HG02870 (cell line): ENCODE results near the gene SORCS2.
"Not testable (repeated sequence)": the region's sequence is repeated elsewhere in the genome, so short reads cannot be mapped to it uniquely, and the experiment has no call there.

Experiments used
- ATAC-seq: cut with Tn5 transposase; IDR thresholded peaks from one replicate; pipeline ENCODE4 v1.9.1; 2021; ENCODE audit warnings: mild to moderate bottlenecking, moderate library complexity; ENCODE audit not compliant: unreplicated experiment

The SORCS2 gene

DNA sequence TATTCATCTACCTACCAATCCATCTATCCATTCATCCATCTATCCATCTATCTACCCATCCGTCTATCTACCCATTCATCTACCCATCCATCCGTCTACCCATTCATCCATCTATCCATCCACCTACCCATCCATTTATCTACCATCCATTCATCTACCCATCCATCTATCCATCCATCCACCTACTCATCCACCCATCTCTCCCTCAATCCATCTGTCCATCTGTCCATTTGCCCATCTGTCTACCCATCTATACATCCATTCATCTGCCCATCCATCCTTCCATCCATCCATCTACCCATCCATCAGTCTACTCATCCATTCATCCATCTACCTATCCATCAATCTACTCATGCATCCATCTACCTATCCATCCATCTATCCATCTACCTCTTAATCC lies 369.2 kb downstream of the SORCS2 start:
- no peak for ATAC-seq

DNA sequence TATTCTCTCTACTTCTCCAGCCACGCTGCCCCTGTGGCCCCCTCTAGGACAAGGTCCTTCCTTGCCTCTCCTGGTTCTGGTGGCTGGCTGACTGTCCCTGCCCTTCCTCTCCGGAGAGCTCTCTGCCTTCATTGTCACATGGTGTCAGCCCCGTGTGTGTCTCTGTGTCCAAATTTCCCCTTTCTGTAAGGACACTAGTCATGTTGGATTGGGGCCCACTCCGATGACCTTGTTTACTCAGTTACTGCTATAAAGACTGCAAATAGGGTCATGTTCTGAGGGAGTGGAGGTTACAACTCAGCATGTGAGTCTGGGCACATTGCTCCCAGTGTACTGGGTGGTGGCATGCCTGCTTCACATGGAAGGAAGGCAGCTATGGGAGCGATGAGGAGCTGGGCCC lies 371.9 kb downstream of the SORCS2 start:
- no peak for ATAC-seq

DNA sequence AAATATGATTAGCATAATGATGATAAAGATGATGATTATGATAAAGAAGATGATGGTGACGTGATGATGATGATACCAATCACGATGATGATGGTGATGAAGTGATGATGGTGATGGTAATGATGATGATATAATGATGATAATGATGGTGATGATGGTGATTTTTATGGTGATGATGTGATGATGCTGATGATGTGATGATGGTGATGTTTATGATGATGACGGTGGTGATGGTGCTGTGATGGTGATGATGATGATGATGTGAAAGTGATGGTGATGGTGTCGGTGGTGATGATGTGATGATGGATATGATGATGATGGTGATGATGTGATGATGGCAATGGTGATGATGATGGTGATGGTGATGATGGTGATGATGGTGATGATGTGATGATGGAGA lies 373.1 kb downstream of the SORCS2 start:
- ATAC-seq = no peak

DNA sequence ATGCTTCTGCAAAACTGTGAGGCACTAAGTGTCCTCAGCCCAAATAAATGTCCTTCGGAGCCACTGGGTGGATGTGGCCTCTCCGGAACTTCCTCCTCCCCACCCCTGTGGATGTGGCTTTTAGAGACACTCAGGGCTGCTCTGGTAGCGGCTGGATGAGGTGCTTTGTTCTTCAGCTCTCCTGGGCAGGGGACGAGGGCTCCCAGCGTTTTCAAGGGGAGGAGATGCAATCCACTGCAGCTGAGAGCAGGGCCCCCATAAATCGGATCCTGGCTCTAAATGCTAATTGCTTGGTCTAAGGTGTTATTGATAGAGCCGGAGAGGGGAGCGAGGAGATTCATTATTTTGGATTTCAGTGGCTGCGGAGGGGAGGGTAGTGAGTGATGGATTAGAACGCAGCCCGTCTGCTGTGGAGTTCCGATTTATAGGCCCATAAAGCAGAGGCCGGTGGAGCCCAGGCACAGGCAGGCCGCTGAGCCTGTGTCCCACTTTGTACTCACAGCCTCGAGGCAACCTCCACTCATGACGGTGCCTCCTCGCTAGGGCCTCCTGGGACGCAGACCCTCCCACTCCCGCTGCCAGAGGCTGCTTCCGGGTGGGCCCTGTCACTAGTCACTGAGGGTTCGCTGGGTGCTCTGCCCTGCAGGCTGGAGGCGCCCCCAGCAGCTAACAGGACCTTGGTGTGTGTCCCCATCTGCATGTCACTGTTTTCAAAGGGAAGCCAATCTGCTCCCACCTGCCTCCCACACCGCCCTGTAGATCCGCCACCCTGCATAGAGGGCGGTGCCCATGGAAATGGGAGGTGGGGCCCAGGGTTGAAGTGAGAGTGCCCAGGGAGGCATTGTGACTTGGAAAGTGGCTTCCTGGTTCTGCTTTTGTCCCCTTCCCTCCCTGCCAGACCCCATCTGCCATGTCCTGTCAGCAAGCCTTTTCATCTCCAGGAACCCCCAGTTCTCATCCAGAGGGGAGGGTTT lies 377.8 kb downstream of the SORCS2 start:
- ATAC-seq = no peak

DNA sequence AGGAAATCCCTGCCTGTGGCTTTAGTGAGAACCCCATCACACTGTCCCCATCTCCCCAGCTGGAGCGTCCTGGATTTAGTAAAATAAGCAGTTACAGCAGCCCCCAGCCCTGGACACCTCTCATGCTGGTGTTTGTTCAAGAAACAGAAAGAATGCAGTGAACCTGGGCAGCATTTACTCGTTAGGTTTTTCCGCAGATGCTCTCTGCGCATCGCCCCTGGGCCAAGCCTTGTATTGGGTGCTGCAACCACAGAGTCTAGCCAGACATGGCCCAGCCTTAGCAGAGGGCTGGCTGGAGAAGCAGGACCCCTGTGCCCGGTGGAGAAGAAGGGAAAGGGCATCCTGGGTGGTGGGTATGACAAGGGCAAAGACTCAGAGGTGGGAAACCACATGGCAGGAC lies 378.7 kb downstream of the SORCS2 start:
- no peak for ATAC-seq

DNA sequence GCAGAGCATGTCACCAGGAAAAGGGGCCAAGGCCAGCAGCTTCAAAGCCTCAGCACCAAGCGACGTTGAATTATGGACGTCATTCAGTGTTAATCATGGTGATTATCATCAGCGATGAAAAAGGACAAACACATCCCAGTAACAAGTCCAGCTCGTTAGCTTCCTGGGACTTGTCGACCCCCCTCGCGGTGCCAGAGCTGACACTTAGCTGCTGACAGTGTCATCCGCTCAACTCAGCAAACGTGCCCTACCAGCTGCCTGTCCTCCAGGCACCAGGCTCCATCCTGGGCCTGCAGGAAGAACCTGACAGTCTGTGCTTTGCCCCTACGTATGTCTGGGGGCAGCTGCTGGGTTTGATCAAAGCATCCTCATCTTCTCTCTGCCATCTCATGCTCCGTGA lies 379.4 kb downstream of the SORCS2 start:
- no peak for ATAC-seq

DNA sequence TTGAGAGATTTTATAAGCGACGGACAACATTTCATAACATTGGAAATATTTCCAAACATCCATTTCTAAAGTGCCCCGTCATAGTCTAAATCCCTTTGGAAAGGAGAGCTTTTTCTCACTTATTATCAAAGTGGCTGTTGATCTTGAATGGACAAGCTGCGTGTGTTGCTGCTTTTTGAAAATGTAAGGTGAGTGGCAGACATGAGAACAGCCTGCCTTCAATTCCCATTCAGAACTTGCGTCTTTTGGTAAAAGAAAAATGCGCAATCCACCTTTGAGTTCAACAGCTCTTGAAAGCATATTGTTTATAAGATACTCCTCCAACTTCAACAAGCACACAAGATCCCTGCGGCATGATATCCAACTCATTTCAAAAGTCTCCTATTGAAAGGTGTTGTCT lies 380.6 kb downstream of the SORCS2 start:
- no peak for ATAC-seq

DNA sequence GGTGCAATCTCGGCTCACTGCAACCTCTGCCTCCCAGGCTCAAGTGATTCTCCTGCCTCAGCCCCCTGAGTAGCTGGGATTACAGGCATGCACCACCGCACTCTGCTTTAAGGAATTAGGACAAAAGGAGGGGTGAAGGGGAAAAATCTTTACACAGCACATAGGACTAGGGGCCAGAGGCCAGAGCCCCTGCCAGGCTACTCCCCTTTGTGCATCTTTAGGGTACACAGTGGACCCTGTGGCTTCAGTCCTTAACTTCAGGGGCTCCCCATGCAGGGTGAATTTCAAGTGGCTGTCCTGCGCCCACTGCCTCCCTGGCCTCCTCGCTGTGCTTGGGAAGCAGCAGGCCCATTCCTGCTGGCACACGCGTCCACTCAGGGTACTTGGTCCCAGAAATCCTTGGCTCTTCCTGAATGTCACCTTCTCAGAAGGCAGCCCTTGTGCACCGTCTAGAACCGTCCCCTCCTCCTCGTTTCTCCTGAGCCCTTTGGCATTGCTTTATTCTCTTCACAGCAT lies 381.3 kb downstream of the SORCS2 start:
- no peak for ATAC-seq

DNA sequence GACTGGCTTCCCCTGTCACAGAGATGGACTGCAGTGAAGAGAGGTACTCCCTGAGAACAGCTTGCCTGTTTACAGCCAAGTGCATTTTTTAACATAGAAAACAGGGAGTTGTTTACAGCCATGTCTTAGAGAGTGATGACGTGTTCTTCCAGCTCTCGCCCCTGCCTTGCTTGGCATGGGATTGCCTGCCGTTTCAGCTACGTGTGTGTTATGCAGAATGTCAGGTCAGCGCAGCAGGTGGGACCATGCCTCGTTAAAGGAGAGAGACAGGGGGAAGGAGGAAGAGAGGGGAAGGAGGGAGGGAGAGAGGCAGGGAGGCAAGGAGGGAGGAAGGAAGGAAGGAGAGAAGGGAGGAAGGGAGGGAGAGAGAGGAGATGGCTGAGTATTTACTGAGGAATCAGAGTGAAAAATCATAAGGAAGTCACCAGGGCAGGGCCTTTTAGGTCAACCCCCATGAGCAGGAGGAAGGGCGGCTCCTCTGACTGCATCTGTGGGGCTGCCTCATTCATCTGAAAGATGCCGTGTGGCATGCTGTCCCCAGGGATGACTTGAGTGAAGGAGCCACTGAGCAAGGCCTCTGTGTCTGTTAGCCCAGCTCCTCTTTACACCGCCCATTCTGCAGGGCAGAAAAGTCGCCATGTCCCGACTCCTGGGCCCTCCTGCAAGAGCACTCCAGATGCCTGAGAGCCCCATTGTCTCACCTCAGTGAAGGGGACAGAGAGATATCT lies 382.1 kb downstream of the SORCS2 start:
- no peak for ATAC-seq

DNA sequence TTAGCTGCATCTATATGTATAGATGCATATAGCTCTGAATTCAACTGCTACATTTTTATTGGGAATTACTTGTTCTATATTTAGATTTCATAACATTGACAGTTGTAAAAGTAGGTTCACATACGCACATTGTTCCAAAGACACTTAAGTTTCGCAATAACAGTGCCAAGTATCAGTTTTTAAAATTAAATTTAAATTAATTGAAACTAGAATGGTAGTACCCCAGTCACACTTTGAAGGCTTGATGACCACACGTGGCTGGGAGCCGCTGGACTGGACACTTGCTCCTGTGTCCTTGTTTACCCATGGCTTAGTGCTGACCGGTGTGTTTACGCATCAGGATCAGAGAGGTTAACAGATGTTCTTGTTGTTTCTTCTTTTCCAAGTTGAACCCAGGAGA lies 383.1 kb downstream of the SORCS2 start:
- no peak for ATAC-seq

DNA sequence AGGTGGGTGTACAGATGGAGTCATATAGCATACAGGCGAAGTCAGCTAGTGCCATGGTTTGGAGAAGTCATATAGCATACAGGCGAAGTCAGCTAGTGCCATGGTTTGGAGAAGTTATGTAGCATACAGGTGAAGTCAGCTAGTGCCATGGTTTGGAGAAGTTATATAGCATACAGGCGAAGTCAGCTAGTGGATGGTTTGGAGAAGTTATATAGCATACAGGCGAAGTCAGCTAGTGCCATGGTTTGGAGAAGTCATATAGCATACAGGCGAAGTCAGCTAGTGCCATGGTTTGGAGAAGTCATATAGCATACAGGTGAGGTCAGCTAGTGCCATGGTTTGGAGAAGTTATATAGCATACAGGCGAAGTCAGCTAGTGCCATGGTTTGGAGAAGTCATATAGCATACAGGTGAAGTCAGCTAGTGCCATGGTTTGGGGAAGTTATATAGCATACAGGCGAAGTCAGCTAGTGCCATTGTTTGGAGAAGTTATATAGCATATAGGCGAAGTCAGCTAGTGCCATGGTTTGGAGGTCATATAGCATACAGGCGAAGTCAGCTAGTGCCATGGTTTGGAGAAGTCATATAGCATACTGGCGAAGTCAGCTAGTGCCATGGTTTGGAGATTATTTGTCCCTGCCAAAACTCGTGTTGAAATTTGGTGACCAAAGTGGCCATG lies 385.2 kb downstream of the SORCS2 start:
- ATAC-seq = not testable (repeated sequence)

DNA sequence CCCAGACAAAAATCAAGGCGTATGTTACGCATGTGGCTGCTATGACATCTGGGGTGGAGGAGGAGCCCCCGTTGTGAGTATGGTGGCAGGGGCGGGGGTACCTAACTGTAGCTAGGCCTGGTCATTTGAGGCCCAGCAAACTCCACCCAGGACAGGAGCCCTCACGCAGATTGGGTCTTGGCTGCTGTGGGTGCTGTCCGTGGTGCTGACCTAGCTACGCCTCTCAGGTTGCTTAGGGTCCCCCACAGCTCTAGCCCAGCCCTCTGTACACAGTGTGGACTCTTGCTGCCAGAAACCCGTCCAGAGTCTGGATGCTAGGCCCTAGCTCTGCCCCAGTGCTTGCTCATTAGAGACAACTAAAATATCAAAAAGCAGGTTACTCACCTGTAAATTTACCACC lies 389.1 kb downstream of the SORCS2 start:
- no peak for ATAC-seq

DNA sequence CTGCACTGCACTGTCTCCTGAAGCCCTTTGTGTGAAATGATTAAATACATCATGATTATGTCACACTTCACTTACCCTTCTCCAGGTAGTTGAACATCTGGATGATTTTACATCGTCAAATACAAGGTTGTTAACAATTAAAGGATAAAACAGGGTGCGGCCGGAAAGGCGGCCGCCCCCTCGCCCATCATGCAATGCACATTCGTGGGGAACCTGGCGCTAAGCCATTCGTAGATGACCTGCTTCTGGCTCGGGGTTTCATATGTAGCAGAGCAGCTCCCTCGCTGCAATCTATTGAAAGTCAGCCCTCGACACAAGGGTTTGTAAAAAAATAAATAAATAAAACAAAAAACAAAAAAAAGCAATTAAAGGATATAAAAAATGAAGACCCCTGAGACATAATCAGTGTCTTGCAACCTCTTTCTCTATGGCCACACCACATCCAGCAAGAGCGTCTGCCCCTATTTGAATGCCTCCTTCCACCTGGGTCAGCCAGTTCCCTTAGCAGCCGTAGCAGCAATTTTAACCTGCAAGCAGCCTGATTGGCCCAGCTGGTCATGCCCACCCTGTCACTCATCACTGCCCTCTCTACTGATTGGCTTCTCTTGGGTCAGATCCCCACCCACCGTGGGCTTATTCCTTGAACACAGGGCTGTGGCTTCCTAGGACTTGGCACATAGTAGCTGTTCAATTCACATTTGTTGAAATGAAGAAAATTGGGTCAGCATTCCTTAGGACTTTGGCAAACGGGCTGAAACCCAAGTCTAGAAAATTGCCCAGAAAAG lies 390.2 kb downstream of the SORCS2 start:
- no peak for ATAC-seq

DNA sequence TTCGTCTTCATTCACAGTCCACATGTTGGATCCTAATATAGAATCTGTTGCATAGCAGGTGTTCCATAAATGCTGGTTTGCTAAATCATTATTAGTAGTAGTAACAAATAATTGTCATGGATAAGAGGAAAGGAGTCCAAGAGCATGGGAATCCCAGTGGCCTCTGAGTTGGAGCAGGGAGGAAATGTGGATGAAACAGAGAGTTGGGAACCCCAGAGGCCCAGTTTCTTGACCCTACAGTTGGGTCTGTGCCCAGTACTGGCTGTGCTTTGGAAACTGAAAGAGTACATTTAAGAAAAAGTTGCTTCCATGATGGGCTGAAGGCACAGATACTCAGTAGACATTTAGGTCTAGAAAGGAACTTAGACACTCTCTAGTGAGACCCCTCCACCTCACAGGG lies 391.8 kb downstream of the SORCS2 start:
- no peak for ATAC-seq

DNA sequence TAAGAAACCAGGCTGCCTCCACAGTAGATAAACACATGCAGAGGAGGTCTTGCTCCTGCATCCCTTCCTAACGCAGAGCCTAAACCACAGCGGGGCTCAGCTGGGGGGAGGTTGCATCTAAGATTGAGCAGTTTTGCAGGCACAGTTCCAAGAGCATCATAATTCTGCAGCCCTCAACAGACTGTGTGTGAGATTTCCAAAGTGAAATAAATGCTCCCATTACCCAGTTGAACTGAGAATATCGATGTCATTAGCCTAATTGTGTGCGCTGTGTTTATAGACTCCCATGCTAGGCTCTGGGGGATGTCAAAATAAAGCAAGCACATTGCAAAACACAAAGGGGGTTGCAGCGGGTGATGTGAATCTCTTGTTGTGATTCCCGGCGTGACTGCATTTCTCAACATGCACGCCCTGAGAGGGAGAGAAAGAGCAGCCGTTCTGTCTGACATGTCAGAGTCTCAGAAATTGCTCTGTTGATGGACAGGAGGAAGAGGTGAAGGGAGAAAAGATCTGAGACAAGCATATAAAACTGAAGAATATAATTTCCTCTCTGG lies 392.3 kb downstream of the SORCS2 start:
- no peak for ATAC-seq

DNA sequence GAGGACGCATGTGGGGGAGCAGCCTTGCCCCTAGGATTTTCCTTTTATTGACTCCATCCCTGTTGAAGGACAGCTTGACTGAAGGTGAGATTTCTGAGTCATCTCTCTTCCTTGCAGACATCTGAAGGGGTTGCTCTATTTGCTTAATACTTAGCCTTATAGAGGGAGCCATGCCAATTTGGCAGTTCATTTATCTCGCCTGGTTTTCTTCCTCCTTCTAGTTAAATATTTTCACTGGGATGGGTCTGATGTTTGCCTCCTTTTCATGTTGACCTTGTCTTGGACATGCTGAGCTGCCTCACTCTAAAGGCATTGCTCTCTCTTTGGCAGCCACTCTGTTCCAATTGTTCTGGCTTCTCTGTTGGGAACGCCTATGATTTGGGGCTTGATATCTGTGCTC lies 393.4 kb downstream of the SORCS2 start:
- no peak for ATAC-seq

DNA sequence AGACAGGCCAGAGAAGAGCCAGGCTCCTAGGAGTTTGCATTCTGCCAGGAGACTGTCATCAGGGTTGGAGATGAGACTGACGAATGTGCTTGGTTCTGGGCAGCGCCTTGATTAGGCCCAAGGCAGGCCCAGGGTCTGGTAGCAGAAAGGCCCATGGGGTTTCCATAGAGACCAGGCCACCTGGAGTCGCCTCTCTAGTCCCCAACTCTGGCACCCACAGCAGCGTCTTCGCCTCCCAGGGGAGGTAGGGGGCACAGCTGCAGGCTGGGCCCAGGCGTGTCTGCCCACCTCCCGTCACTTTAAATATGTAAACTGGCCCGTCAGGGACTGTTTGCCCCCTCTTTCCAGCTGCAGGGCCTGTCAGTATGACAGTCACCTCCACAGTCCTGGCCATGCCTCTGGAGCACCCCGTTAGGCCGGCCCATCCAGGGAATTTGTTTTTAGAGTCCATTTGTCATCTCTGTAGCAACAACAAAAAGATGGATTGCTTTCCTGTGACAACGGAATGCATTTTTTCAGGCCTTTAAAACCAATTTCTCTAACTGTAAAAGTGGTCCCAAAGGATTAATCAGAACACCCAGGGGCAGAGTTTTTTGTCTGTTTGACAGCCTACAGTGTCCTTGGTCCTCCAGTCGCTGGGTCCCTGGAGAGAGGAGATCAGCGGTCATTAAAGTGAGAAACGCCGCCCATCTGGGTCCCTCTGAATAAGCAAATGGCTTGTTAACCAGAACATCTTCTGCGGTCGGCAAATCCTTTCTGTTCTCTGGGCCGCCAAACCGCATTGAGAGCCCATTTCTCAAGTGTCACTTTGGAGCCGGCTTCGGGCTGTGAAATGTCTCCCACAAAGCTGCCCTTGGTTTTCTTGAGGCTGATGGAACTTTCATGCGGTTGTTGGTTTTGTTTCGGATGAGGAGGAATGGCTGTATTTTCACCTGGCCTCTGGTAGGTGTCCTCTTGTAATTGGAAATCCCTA lies 395.4 kb downstream of the SORCS2 start:
- ATAC-seq = no peak

DNA sequence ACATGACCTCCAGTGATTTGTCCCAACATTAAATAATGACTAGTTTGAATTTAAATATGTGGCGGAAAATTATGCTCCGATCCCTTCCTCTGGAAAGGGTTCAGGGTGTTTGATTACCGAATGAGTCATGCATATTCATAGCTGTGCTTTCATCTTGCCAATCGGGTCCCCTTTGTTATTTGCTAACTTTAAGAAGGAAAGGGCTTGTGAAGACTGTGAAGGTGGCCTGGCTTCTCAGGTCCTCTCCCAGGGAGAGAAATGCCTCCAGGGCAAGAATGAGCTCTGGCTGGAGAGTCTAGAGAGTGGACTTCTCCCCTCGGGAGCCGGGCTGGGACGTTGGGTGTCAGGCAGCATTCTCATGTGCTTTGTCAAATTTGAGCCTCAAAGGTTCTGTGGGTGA lies 397.9 kb downstream of the SORCS2 start:
- ATAC-seq = no peak

DNA sequence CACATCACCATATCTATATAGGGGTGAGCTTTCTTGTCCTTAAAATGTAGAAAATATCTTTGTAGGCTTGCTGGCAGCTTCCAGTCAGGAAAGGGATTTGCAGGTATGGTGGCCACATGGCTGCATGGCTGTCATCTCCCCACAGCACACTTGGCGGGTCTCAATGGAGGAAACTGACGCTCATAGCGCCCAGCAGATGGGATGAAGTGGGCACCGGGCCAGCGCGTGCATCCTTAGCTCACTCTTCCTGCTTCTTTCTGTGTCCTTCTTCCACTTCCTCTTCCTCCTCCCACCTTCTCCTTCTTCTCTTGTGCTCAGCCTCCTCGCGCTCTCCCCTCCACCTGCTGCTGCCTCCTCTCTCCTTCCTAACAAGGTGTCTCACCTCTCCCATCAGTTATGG lies 398.6 kb downstream of the SORCS2 start:
- no peak for ATAC-seq
